SW480 (cell line): Measurements from ENCODE around the gene NDST1.

Experiments used
- DNase-seq: peaks from one replicate; pipeline ENCODE4 v3.0.0-alpha.2; 2016; ENCODE audit warnings: low spot score

Gene NDST1

GRCh38 chr5:150523472-150524350, 15.8 kb downstream of the NDST1 start:
- peak; percentile 78 for DNase-seq

- DNase-seq: no peak
Observed at GRCh38 chr5:150525163-150525562, 17.2 kb downstream of the NDST1 start.

- no peak for DNase-seq
Observed at GRCh38 chr5:150525781-150526180, 17.9 kb downstream of the NDST1 start.

GRCh38 chr5:150527038-150527437, 19.1 kb downstream of the NDST1 start:
- DNase-seq: no peak

- DNase-seq: no peak
Observed at GRCh38 chr5:150527808-150528207, 19.9 kb downstream of the NDST1 start.

- DNase-seq: no peak
Observed at GRCh38 chr5:150528924-150529546, 21.1 kb downstream of the NDST1 start.

- no peak for DNase-seq
Observed at GRCh38 chr5:150529555-150529954, 21.6 kb downstream of the NDST1 start.

- no peak for DNase-seq
Observed at GRCh38 chr5:150530423-150530822, 22.5 kb downstream of the NDST1 start.

- no peak for DNase-seq
Observed at GRCh38 chr5:150530951-150531588, 23.1 kb downstream of the NDST1 start.

- no peak for DNase-seq
Observed at GRCh38 chr5:150531686-150532085, 23.8 kb downstream of the NDST1 start.

- DNase-seq: no peak
Observed at GRCh38 chr5:150532151-150532550, 24.2 kb downstream of the NDST1 start.

GRCh38 chr5:150532996-150533395, 25.1 kb downstream of the NDST1 start:
- no peak for DNase-seq

- DNase-seq: no peak
Observed at GRCh38 chr5:150534811-150535210, 26.9 kb downstream of the NDST1 start.

- DNase-seq: no peak
Observed at GRCh38 chr5:150535611-150536010, 27.7 kb downstream of the NDST1 start.

GRCh38 chr5:150538007-150538917, 30.3 kb downstream of the NDST1 start:
- DNase-seq: no peak

GRCh38 chr5:150539206-150539605, 31.3 kb downstream of the NDST1 start:
- no peak for DNase-seq

- no peak for DNase-seq
Observed at GRCh38 chr5:150540042-150540441, 32.1 kb downstream of the NDST1 start.

- DNase-seq: no peak
Observed at GRCh38 chr5:150540615-150541396, 32.9 kb downstream of the NDST1 start.

- no peak for DNase-seq
Observed at GRCh38 chr5:150541397-150541675, 33.4 kb downstream of the NDST1 start.

- DNase-seq: no peak
Observed at GRCh38 chr5:150541895-150542294, 34.0 kb downstream of the NDST1 start.

- DNase-seq: peak; percentile 60
Observed at GRCh38 chr5:150542933-150543445, 35.1 kb downstream of the NDST1 start.
